Fibroblast of upper back skin (primary cell): ENCODE measurements around the gene ZNF619.

Experiments used
- DNase-seq: peaks from one replicate; pipeline ENCODE4 v3.0.0-alpha.2; 2013

The ZNF619 gene

GRCh38 chr3:40468018-40468417 is 8.9 kb upstream of the ZNF619 start:
- no peak for DNase-seq

GRCh38 chr3:40470701-40471100 is 6.2 kb upstream of the ZNF619 start:
- no peak for DNase-seq

GRCh38 chr3:40477666-40478065 is 744 bp downstream of the ZNF619 start:
- DNase-seq, result no peak

GRCh38 chr3:40487172-40487571 is 10.2 kb downstream of the ZNF619 start:
- DNase-seq, result no peak

- no peak for DNase-seq
Observed at GRCh38 chr3:40490916-40491315, 14.0 kb downstream of the ZNF619 start.

- DNase-seq, result no peak
Observed at GRCh38 chr3:40494698-40495097, 17.8 kb downstream of the ZNF619 start.

- no peak for DNase-seq
Observed at GRCh38 chr3:40497288-40497687, 20.4 kb downstream of the ZNF619 start.

GRCh38 chr3:40499952-40500351 is 23.0 kb downstream of the ZNF619 start:
- no peak for DNase-seq

- no peak for DNase-seq
Observed at GRCh38 chr3:40502034-40502433, 25.1 kb downstream of the ZNF619 start.

- peak; percentile 92 for DNase-seq
Observed at GRCh38 chr3:40504636-40505430, 27.9 kb downstream of the ZNF619 start.

- peak; percentile 38 for DNase-seq
Observed at GRCh38 chr3:40505599-40506462, 28.9 kb downstream of the ZNF619 start, which contains the start of gene ZNF620. Gene ZNF620 (plus strand): TSS chr3:40506039. CDS start chr3:40506353, 314 bp downstream.

GRCh38 chr3:40511031-40511718 is 34.3 kb downstream of the ZNF619 start:
- no peak for DNase-seq

- DNase-seq, result peak; percentile 86
Observed at GRCh38 chr3:40516201-40516600, 39.3 kb downstream of the ZNF619 start.

GRCh38 chr3:40518067-40518466 is 41.1 kb downstream of the ZNF619 start:
- no peak for DNase-seq

GRCh38 chr3:40518848-40519247 is 41.9 kb downstream of the ZNF619 start:
- no peak for DNase-seq

GRCh38 chr3:40521254-40521653 is 44.3 kb downstream of the ZNF619 start:
- DNase-seq, result no peak

GRCh38 chr3:40523781-40524180 is 46.9 kb downstream of the ZNF619 start:
- DNase-seq, result no peak

GRCh38 chr3:40524222-40524567 is 47.3 kb downstream of the ZNF619 start:
- DNase-seq, result no peak

GRCh38 chr3:40524568-40525285 is 47.8 kb downstream of the ZNF619 start, which contains the start of gene ZNF621:
Gene ZNF621 (plus strand): TSS chr3:40524960. CDS start chr3:40525841, 881 bp downstream.
- DNase-seq, result peak; percentile 82

GRCh38 chr3:40528426-40528825 is 51.5 kb downstream of the ZNF619 start:
- no peak for DNase-seq

- no peak for DNase-seq
Observed at GRCh38 chr3:40532252-40532651, 55.3 kb downstream of the ZNF619 start.

- DNase-seq, result no peak
Observed at GRCh38 chr3:40534283-40534682, 57.4 kb downstream of the ZNF619 start.
